Ovary (tissue), 9 donors: ENCODE measurements around the gene CD164L2. TPM values are rescaled to one million over a fixed set of nuclear protein-coding genes. Genes with fewer than 3 reads are reported as not detected.

ENCODE experiments used
- DNase-seq, 5 donors: peaks; one replicate each; pipeline ENCODE4 v3.0.0-alpha.2; 2019 to 2020
- H3K27ac ChIP-seq, 2 donors: fragments of 200-600 bp; one replicate each; pipeline versions ENCODE4 v1.5.1 to v1.8.0; 2019 to 2022
- H3K27me3 ChIP-seq: fragments of 200-600 bp; one replicate; pipeline ENCODE4 v1.8.0; 2022
- H3K36me3 ChIP-seq: fragments of 200-600 bp; sonication (generic); one replicate; pipeline ENCODE4 v1.5.1; 2019
- H3K4me1 ChIP-seq: one replicate; pipeline ENCODE4 v1.8.1; 2013; ENCODE audit warnings: mild to moderate bottlenecking, moderate library complexity; ENCODE audit not compliant: insufficient read depth
- H3K4me3 ChIP-seq: fragments of 200-600 bp; sonication (generic); one replicate; pipeline ENCODE4 v1.5.1; 2017
- H3K9me3 ChIP-seq, 2 donors: fragments of 200-600 bp in 1 of 2; sonication (generic) in 1 of 2; one replicate each; pipeline versions ENCODE4 v1.5.1 to v1.8.1; 2013 to 2019; ENCODE audit warnings: mild to moderate bottlenecking in 1 of 2, moderate library complexity in 1 of 2
- CTCF ChIP-seq, 3 donors: fragments of 450-650 bp in 2 of 3; fragments of 200-600 bp in 1 of 3; IDR thresholded peaks; one replicate each; pipeline versions ENCODE4 v1.5.1 to v1.8.0; 2016 to 2022; ENCODE audit warnings: antibody characterized with exemption in 3 of 3, mild to moderate bottlenecking in 1 of 3
- EP300 ChIP-seq: sonication (generic); formaldehyde crosslinking; IDR thresholded peaks from one replicate; pipeline ENCODE4 v1.6.1; 2017; ENCODE audit warnings: antibody characterized with exemption
- POLR2A ChIP-seq: fragments of 450-650 bp; IDR thresholded peaks from one replicate; pipeline ENCODE4 v1.6.1; 2017; ENCODE audit warnings: antibody characterized with exemption, mild to moderate bottlenecking, moderate library complexity
- WGBS, 3 donors: extraction: QIAGEN DNeasy Blood & Tissue Kit in 1 of 3; methylation state at CpG; one replicate each; pipeline versions ENCODE4 v1.1.5 to v1.1.7; 2013 to 2017; 5-methylcytosine and 5-hydroxymethylcytosine counted together
- intact Hi-C, 4 donors: fragments of 100-400 bp; cut with DNase I; formaldehyde crosslinking; loops; one replicate each; pipeline versions ENCODE4 v1.11.0 to v1.15.1; 2022 to 2023
- polyA plus RNA-seq, 2 donors: library from polyadenylated mRNA; stranded (reverse); fragments of 200-250 nt in 1 of 2; fragments of 350-450 nt in 1 of 2; fragmentation: Illumina TruSeq in 1 of 2; extraction: RNeasy Lipid Tissue Mini Kit (QIAGEN cat#74804) in 1 of 2; gene quantifications; one replicate each; pipeline ENCODE4 v1.2.3, GENCODE V29; 2013 to 2014
- total RNA-seq, 7 donors: library from RNA; depleted of rRNA in 2 of 7; stranded (reverse); fragments of >200 nt in 2 of 7; fragmentation: NEBNext Ultra II Directional in 3 of 7; extraction: Animal tissue kit (Norgen Biotek cat#: 25700) in 3 of 7; gene quantifications; one replicate each; pipeline versions ENCODE4 v1.1.0 to v1.2.4, GENCODE V29; 2016 to 2023
- donor health status: DM: no; HTN: no; CAD: no; lungs with moderate emphysema.
- donor health status: DM: no; HTN: no; CAD: no.
- donor health status: Bipolar disorder and iron deficiency.
- donor health status: DM: yes; HTN: yes; CAD: no.
- donor health status: DM: no; HTN: no; CAD: no.
- donor health status: DM: yes; HTN: yes; CAD: no.

Gene CD164L2
- total and polyA plus RNA-seq, 9 donors, result 0.06 to 15.5 (median 0.86) TPM; not detected in 3

GRCh38 chr1:27336756-27337155, 46.4 kb downstream of the CD164L2 start:
- 85 to 88% (median 87%) methylated on average over 5 of the region's 5 CpGs for WGBS, 3 donors

GRCh38 chr1:27335506-27336422, 47.4 kb downstream of the CD164L2 start:
- H3K27me3 ChIP-seq, result no peaks in the 10 kb centered on the region
- 84 to 92% (median 87%) methylated on average over 16 to 17 of the region's 17 CpGs for WGBS, 3 donors
- H3K36me3 ChIP-seq, result no peaks in the 10 kb centered on the region
- no peak overlapping the region for H3K4me3 ChIP-seq
- H3K9me3 ChIP-seq, result no peaks in the 10 kb centered on the region
- H3K27ac ChIP-seq, result no peak overlapping the region
- no peak for DNase-seq
- H3K4me1 ChIP-seq, result no peaks in the 10 kb centered on the region
- intact Hi-C loops, result no loop called here
- TF ChIP-seq EP300 (no peak), POLR2A (no peak), CTCF (IDR thresholded peaks at IDR 0.05) (no peak)

More at GRCh38 chr1:27336756-27337155, 46.4 kb downstream of the CD164L2 start:
- Histone ChIP-seq H3K4me3 (no peak overlapping the region), H3K9me3 (no peaks in the 10 kb centered on the region), H3K27me3 (no peaks in the 10 kb centered on the region), H3K4me1 (no peaks in the 10 kb centered on the region), H3K27ac (no peak overlapping the region), H3K36me3 (no peaks in the 10 kb centered on the region)
- intact Hi-C loops, result no loop called here
- DNase-seq, result no peak
- TF ChIP-seq POLR2A (no peak), EP300 (no peak), CTCF (IDR thresholded peaks at IDR 0.05) (no peak)

- intact Hi-C loops, result no loop called here
- TF ChIP-seq EP300 (no peak), POLR2A (no peak), CTCF (IDR thresholded peaks at IDR 0.05) (no peak)
- no peaks in the 10 kb centered on the region for H3K4me1 ChIP-seq
- no peaks in the 10 kb centered on the region for H3K9me3 ChIP-seq
- no peak for DNase-seq
- 85 to 93% (median 89%) methylated on average over 15 to 17 of the region's 17 CpGs for WGBS, 3 donors
- no peaks in the 10 kb centered on the region for H3K27me3 ChIP-seq
- H3K4me3 ChIP-seq, result no peak overlapping the region
- H3K36me3 ChIP-seq, result no peaks in the 10 kb centered on the region
- H3K27ac ChIP-seq, result no peak overlapping the region
These were observed 49.3 kb downstream of the CD164L2 start for GRCh38 chr1:27333717-27334279.

- peak in 2 of 5 donors; percentile 57 to 58 for DNase-seq
- Histone ChIP-seq H3K4me3 (no peak overlapping the region), H3K36me3 (no peaks in the 10 kb centered on the region), H3K4me1 (peaks cover 3% of the 10 kb centered on the region), H3K9me3 (no peaks in the 10 kb centered on the region), H3K27me3 (no peaks in the 10 kb centered on the region), H3K27ac (no peak overlapping the region)
- intact Hi-C loops, result no loop called here
- TF ChIP-seq POLR2A, result no peak
- peak; percentile 45 to 49 (median 48) for TF ChIP-seq CTCF (IDR thresholded peaks at IDR 0.05)
- 45 to 62% (median 52%) methylated on average over 10 to 11 of the region's 11 CpGs for WGBS, 3 donors
These were observed 50.4 kb downstream of the CD164L2 start for GRCh38 chr1:27332536-27333281.
